Spleen (tissue), 13 donors: Measurements from ENCODE around the gene MYL11. TPM values are rescaled to one million over a fixed set of nuclear protein-coding genes. Genes with fewer than 3 reads are reported as not detected.
A peak's percentile ranks its signal among the peaks of the same experiment; 100 is the strongest.
"Not testable (repeated sequence)": the region's sequence is repeated elsewhere in the genome, so short reads cannot be mapped to it uniquely, and the experiment has no call there.

Experiments used
- DNase-seq: peaks from one replicate; pipeline ENCODE4 v3.0.0-alpha.2; 2020
- H3K27ac ChIP-seq, 8 donors: fragments of 200-600 bp; sonication (generic) in 7 of 8; 1 replicate in 4 of 8; 2 replicates in 4 of 8; pipeline versions ENCODE4 v1.5.0 to v1.8.0; 2016 to 2021; ENCODE audit warnings: inconsistent platforms in 4 of 8, mild to moderate bottlenecking in 4 of 8, moderate library complexity in 1 of 8
- H3K27me3 ChIP-seq, 7 donors: fragments of 200-600 bp; sonication (generic) in 6 of 7; replicated peaks in 1 of 7; 1 replicate in 4 of 7; 2 replicates in 3 of 7; pipeline versions ENCODE4 v1.5.0 to v1.8.0; 2016 to 2021; ENCODE audit warnings: inconsistent platforms in 3 of 7, mild to moderate bottlenecking in 1 of 7
- H3K36me3 ChIP-seq, 6 donors: fragments of 200-600 bp; sonication (generic) in 5 of 6; 1 replicate in 4 of 6; 2 replicates in 2 of 6; pipeline versions ENCODE4 v1.5.0 to v1.8.0; 2016 to 2021; ENCODE audit warnings: inconsistent platforms in 2 of 6
- H3K4me1 ChIP-seq, 6 donors: fragments of 200-600 bp; sonication (generic) in 5 of 6; 1 replicate in 3 of 6; 2 replicates in 3 of 6; pipeline versions ENCODE4 v1.5.0 to v1.8.0; 2016 to 2021; ENCODE audit warnings: inconsistent platforms in 3 of 6
- H3K4me3 ChIP-seq, 8 donors: fragments of 200-600 bp; sonication (generic) in 7 of 8; 1 replicate in 4 of 8; 2 replicates in 4 of 8; pipeline versions ENCODE4 v1.5.0 to v1.8.0; 2016 to 2021; ENCODE audit warnings: inconsistent platforms in 4 of 8, mild to moderate bottlenecking in 4 of 8, moderate library complexity in 2 of 8
- H3K9me3 ChIP-seq, 8 donors: fragments of 200-600 bp; sonication (generic) in 7 of 8; 1 replicate in 4 of 8; 2 replicates in 4 of 8; pipeline versions ENCODE4 v1.5.0 to v1.8.0; 2016 to 2021; ENCODE audit warnings: inconsistent platforms in 4 of 8
- POLR2A ChIP-seq, 3 donors: fragments of 450-650 bp; IDR thresholded peaks; one replicate each; pipeline ENCODE4 v1.5.1; 2017; ENCODE audit warnings: antibody characterized with exemption in 3 of 3, mild to moderate bottlenecking in 1 of 3
- POLR2AphosphoS5 ChIP-seq, 3 donors: sonication (generic); formaldehyde crosslinking; IDR thresholded peaks; one replicate each; pipeline ENCODE4 v1.5.1; 2017; ENCODE audit warnings: antibody characterized with exemption in 3 of 3
- WGBS, 5 donors: extraction: QIAGEN DNeasy Blood & Tissue Kit in 3 of 5; methylation state at CpG; one replicate each; pipeline versions ENCODE4 v1.1.5 to v1.1.7; 2013 to 2018; 5-methylcytosine and 5-hydroxymethylcytosine counted together
- intact Hi-C: fragments of 100-400 bp; cut with DNase I; formaldehyde crosslinking; loops from one replicate; pipeline ENCODE4 v1.15.0; 2023; ENCODE audit warnings: low total_unique reads
- long read RNA-seq, 2 donors: transcript quantifications; one replicate each; lab custom pipeline, GENCODE V29; 2026
- polyA plus RNA-seq, 3 donors: library from polyadenylated mRNA; stranded (reverse); fragments of 200-250 nt; gene quantifications; one replicate each; pipeline ENCODE4 v1.2.1, GENCODE V29; 2013
- total RNA-seq, 7 donors: library from RNA; depleted of rRNA in 3 of 7; stranded (reverse); fragments of >200 nt in 3 of 7; fragmentation: NEBNext Ultra II Directional in 4 of 7; extraction: Animal tissue kit (Norgen Biotek cat#: 25700) in 4 of 7; gene quantifications; one replicate each; pipeline versions ENCODE4 v1.1.0 to v1.2.1, GENCODE V29; 2016 to 2021
- TF ChIP-seq, protein P1 (sequence below), 11 experiments: fragments of 200-600 bp in 7 of 11; fragments of 450-650 bp in 4 of 11; sonication (generic) in 4 of 11; IDR thresholded peaks in 8 of 11; conservative IDR thresholded peaks in 3 of 11; 1 replicate in 7 of 11; 2 replicates in 4 of 11; pipeline versions ENCODE4 v1.4.0 to v1.8.0; 2016 to 2021; ENCODE audit warnings: antibody characterized with exemption in 11 of 11, inconsistent platforms in 4 of 11, mild to moderate bottlenecking in 1 of 11
- donor health status: healthy with polysubstance abuse.
- donor health status: DM: no; HTN: no; CAD: no; lungs with moderate emphysema.
- donor health status: DM: no; HTN: no; CAD: no.
- donor health status: Bipolar disorder and iron deficiency.
- donor health status: healthy.
- donor health status: DM: no; HTN: no; CAD: no.
- donor health status: DM: yes; HTN: yes; CAD: no.

The MYL11 gene, protein sequence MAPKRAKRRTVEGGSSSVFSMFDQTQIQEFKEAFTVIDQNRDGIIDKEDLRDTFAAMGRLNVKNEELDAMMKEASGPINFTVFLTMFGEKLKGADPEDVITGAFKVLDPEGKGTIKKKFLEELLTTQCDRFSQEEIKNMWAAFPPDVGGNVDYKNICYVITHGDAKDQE
- total RNA-seq (1 to 10 TPM in 1 of 7 donors, not detected in 6; 1.4 TPM), polyA plus RNA-seq (1 to 10 TPM; 2.7 to 4.3 (median 2.8) TPM)
- long read RNA-seq, donor 1: 0 reads
- long read RNA-seq, donor 2, partial matches to known transcripts: 0 of 4 reads
- long read RNA-seq, donor 2, other reads (novel, unspliced or antisense): 0 of 4 reads

DNA sequence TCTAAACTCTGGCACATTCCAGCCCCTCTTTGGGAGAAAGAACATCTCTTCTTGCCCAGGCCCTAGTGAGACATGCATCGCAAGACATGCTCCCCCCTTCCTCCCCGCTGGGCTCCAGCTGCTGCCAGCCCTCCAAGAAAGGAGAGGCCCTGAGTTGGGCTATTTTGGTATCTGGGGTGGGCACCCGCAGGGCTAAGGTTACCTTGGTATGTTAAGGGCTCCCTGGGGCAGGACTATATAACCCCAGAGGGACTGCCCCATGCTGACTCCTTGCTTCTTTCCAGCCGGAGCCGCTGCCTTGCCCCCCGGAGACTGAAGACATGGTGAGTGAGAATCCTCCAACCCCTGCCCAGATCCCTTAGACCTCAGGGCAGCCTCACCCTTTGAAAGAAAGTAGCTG is at the start of gene MYL11:
TSS of gene MYL11 (plus strand) at position 265 of the 400 bp plus-strand sequence. CDS start at position 321, 56 bp downstream.
- H3K4me3 ChIP-seq: no peak within 1 kb of the TSS
- no peaks in the 10 kb centered on the region for H3K36me3 ChIP-seq
- no peak for TF ChIP-seq POLR2AphosphoS5 (IDR thresholded peaks at IDR 0.05)
- TF ChIP-seq, protein P1, sequence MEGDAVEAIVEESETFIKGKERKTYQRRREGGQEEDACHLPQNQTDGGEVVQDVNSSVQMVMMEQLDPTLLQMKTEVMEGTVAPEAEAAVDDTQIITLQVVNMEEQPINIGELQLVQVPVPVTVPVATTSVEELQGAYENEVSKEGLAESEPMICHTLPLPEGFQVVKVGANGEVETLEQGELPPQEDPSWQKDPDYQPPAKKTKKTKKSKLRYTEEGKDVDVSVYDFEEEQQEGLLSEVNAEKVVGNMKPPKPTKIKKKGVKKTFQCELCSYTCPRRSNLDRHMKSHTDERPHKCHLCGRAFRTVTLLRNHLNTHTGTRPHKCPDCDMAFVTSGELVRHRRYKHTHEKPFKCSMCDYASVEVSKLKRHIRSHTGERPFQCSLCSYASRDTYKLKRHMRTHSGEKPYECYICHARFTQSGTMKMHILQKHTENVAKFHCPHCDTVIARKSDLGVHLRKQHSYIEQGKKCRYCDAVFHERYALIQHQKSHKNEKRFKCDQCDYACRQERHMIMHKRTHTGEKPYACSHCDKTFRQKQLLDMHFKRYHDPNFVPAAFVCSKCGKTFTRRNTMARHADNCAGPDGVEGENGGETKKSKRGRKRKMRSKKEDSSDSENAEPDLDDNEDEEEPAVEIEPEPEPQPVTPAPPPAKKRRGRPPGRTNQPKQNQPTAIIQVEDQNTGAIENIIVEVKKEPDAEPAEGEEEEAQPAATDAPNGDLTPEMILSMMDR (IDR thresholded peaks at IDR 0.05 in 8 of 11, conservative IDR thresholded peaks at IDR 0.05 in 3 of 11): no peak
- no peak for TF ChIP-seq POLR2A (IDR thresholded peaks at IDR 0.05)
- intact Hi-C loops: no loop called here
- H3K9me3 ChIP-seq: no peaks in the 10 kb centered on the region
- H3K27me3 ChIP-seq: no peaks in the 10 kb centered on the region
- H3K4me1 ChIP-seq: peaks cover 11 to 48% (median 29%) of the 10 kb centered on the region in 6 donors
- H3K27ac ChIP-seq: peak within 1 kb of the TSS in 1 of 8 donors; percentile 100
- no peak for DNase-seq
- WGBS, 5 donors: 84 to 92% (median 91%) methylated on average over 5 to 6 of the region's 6 CpGs

DNA sequence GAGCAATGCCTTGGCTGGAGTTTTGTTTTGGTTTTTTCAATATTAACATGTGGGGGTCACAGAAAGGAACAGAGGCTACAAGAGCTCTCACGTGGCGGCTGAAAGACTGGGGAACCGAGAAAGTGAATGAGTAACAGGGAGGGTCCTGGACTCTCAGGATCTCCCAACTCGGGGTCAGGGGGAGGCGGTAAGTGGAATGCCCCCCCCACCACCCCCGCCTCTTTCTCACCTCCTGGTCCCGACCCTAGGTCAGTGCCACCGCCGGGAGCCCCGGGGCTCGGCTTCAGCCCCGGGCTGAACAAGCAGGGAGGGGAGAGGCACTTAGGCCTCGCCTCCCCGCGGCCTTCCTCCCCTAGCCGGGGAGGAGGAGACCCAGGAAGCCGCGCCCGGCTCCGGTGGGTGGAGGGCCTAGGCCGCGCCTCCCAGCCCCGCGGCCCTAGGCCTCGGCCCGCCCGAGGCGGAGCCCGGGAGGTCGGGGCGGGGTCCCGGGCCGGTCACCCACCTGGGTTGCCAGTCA is 40.1 kb upstream of the MYL11 start:
- WGBS, 5 donors: 0 to 4% (median 0%) methylated on average over 8 to 28 of the region's 33 CpGs
- H3K36me3 ChIP-seq, H3K27me3 ChIP-seq, intact Hi-C loops, H3K9me3 ChIP-seq: not testable (repeated sequence)
- H3K27ac ChIP-seq: peak overlapping the region; percentile 93 to 97 (median 95)
- H3K4me1 ChIP-seq: peaks cover 0 to 63% (median 24%) of the 10 kb centered on the region in 6 donors
- DNase-seq: peak; percentile 98
- peak overlapping the region; percentile 52 to 74 (median 64) for H3K4me3 ChIP-seq

DNA sequence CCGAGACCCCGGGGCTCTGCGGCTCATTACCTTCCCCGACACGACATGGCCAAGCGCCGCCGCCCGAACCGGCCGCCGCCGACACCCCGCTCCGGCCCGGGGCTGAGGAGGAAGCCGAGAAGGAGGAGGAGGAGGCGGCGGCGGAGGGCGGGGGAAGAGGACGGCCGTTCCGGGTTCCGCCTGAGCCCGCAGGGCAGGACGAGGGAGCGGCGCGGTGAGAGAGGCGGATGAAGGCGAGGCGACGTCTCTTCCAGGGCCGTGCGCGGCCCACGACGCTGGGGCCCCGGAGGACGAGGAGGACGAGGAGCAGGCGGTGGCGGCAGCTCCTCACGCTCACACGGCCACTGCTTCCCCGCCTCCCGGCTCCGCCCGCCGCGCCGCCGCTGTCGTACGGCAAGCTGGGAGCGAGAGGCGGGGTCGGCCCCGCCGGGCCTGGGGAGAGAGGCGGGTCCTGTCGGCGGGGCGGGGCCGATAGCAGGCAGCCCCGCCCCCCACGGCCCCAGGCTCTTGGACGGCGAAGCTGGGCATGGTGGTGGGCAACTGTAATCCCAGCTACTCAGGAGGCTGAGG is 39.5 kb upstream of the MYL11 start:
- peak; percentile 97 for DNase-seq
- H3K36me3 ChIP-seq, H3K27me3 ChIP-seq, intact Hi-C loops, H3K9me3 ChIP-seq: not testable (repeated sequence)
- H3K4me1 ChIP-seq: peaks cover 0 to 57% (median 24%) of the 10 kb centered on the region in 6 donors
- H3K27ac ChIP-seq: peak overlapping the region; percentile 93 to 97 (median 95)
- peak in 2 of 3 donors; percentile 36 to 76 for TF ChIP-seq POLR2A (IDR thresholded peaks at IDR 0.05)
- TF ChIP-seq POLR2AphosphoS5 (IDR thresholded peaks at IDR 0.05): peak; percentile 65 to 90 (median 86)
- WGBS, 5 donors: 0 to 1% (median 1%) methylated on average over 50 to 70 of the region's 70 CpGs
- H3K4me3 ChIP-seq: peak overlapping the region; percentile 52 to 74 (median 64)

DNA sequence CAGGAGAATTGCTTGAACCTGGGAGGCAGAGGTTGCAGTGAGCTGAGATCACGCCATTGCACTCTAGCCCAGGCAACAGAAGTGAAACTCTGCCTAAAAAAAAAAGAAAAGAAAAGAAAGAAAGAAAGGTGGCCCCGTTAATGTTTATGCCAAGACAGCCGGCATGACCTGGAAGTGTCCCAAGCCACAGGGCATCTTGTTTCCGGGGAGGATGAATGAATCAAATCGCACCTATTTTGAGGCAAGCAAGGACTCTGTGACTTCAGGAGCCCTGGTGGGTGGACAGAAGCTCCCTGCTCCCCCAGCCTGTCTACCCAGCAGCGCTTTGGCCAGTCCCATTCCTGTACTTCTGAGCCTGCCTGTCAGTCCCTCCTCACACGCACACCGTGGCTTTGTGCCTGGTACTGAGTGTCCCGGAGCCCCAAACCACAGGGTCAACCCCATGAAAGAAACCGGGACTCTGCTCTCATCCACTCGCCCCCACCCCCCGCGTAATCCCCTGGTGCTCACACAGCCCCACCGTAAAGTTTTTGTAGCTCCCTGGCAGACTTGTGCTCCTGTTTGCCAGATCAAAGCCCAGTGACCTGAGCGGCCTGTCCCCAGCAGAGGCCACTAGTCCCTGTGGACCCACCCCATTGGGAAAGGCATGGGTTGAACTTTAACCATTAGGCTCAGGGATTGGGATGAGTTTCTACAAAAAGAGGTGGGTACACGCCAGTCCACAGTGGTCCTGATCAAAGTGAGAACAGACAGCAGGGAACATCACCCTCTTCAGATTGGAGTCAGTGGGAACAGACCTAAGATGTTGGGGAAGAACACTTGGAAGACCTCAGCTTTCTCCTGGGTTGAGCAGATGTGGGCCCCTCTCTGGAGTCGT is 38.8 kb upstream of the MYL11 start:
- intact Hi-C loops: no loop called here
- Histone ChIP-seq H3K4me1 (peaks cover 0 to 50% (median 19%) of the 10 kb centered on the region in 6 donors), H3K4me3 (peak overlapping the region; percentile 52 to 74 (median 64)), H3K27ac (peak overlapping the region; percentile 93 to 97 (median 95)), H3K9me3 (no peaks in the 10 kb centered on the region), H3K27me3 (no peaks in the 10 kb centered on the region), H3K36me3 (no peaks in the 10 kb centered on the region)
- peak; percentile 75 for DNase-seq
- 39 to 47% (median 44%) methylated on average over 17 of the region's 17 CpGs for WGBS, 5 donors
- TF ChIP-seq, protein P1 (IDR thresholded peaks at IDR 0.05 in 8 of 11, conservative IDR thresholded peaks at IDR 0.05 in 3 of 11): no peak
- TF ChIP-seq POLR2AphosphoS5 (IDR thresholded peaks at IDR 0.05) (no peak), POLR2A (IDR thresholded peaks at IDR 0.05) (no peak)

DNA sequence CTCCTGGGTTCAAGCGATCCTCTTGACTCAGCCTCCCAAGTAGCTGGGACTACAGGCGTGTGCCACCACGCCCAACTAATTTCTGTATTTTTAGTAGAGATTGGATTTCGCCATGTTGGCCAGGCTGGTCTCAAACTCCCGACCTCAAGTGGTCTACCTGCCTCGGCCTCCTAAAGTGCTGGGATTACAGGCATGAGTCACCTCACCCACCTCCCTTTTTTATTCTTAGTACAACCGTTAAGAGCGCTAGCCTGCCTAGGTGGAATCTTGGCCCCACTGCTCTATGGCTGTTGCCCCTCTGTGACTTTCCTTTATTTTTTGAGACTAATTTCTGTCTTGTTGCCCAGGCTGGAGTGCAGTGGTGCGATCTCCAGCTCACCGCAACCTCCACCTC is 36.6 kb upstream of the MYL11 start:
- H3K36me3 ChIP-seq, H3K27ac ChIP-seq, H3K4me3 ChIP-seq, DNase-seq, intact Hi-C loops, H3K27me3 ChIP-seq, H3K9me3 ChIP-seq: not testable (repeated sequence)
- WGBS, 5 donors: 92 to 96% (median 94%) methylated on average over 9 to 10 of the region's 10 CpGs
- H3K4me1 ChIP-seq: peaks cover 0 to 34% (median 19%) of the 10 kb centered on the region in 6 donors

DNA sequence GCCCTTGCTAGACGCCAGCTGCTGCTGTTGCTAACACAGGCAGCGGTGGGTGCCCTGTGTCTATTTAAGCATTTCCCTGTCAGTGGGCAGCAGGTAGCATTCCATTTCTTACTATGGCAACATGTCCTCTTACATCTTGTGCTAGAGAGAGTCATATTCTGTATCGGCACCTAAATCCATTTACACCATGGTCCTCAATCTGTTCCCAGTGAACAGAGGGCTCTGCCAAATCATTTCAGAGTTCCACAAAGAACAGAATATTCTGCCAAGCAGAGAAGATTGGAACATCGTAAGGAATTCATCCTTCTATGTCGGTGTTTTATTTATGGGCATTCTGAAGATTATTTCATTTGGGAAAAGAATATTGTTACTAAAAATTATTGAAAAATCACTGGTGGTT is 35.9 kb upstream of the MYL11 start:
- H3K27ac ChIP-seq, DNase-seq, H3K4me3 ChIP-seq, intact Hi-C loops, H3K9me3 ChIP-seq, H3K36me3 ChIP-seq, H3K27me3 ChIP-seq: not testable (repeated sequence)
- 96 to 99% (median 97%) methylated on average over 3 to 5 of the region's 5 CpGs for WGBS, 5 donors
- H3K4me1 ChIP-seq: peaks cover 0 to 28% (median 19%) of the 10 kb centered on the region in 6 donors
